Sigmoid colon (tissue), 4 donors: ENCODE measurements around the gene TPCN1.

Experiments used
- CTCF ChIP-seq, 4 experiments: fragments of 450-650 bp in 3 of 4; fragments of 200-600 bp in 1 of 4; IDR thresholded peaks; one replicate each; pipeline ENCODE4 v1.5.1; 2016 to 2019; ENCODE audit warnings: antibody characterized with exemption in 4 of 4, mild to moderate bottlenecking in 3 of 4, moderate library complexity in 2 of 4
- EP300 ChIP-seq, 4 donors: sonication (generic); formaldehyde crosslinking; IDR thresholded peaks; one replicate each; pipeline ENCODE4 v1.6.1; 2017; ENCODE audit warnings: antibody characterized with exemption in 4 of 4
- POLR2A ChIP-seq, 2 donors: fragments of 450-650 bp; IDR thresholded peaks; one replicate each; pipeline ENCODE4 v1.6.1; 2016; ENCODE audit warnings: antibody characterized with exemption in 2 of 2, mild to moderate bottlenecking in 2 of 2, moderate library complexity in 2 of 2
- POLR2AphosphoS5 ChIP-seq, 4 donors: sonication (generic); formaldehyde crosslinking; IDR thresholded peaks; one replicate each; pipeline ENCODE4 v1.6.1; 2017; ENCODE audit warnings: antibody characterized with exemption in 4 of 4

GRCh38 chr12:113302466-113302865 lies 81.2 kb downstream of the TPCN1 start:
- TF ChIP-seq POLR2AphosphoS5 (IDR thresholded peaks at IDR 0.05) (no peak), POLR2A (IDR thresholded peaks at IDR 0.05) (no peak), CTCF (IDR thresholded peaks at IDR 0.05) (no peak), EP300 (IDR thresholded peaks at IDR 0.05) (no peak)
